Stimulated activated CD8-positive, alpha-beta memory T cell treated with anti-CD3 and anti-CD28 coated beads, Interleukin-12 subunit alpha, Interleukin-12 subunit beta, amount 100 ng/mL, for 24 hours (primary cell): ENCODE measurements around the gene METTL13.
A peak's percentile ranks its signal among the peaks of the same experiment; 100 is the strongest.

Experiments used
- DNase-seq: peaks from one replicate; pipeline ENCODE4 v3.0.0-alpha.2; 2020; ENCODE audit errors: extremely low read depth

The METTL13 gene

GRCh38 chr1:171802207-171802606 lies 20.7 kb downstream of the METTL13 start:
- DNase-seq, result no peak

GRCh38 chr1:171803045-171803444 lies 21.6 kb downstream of the METTL13 start:
- DNase-seq, result no peak

- DNase-seq, result no peak
These were observed 22.1 kb downstream of the METTL13 start for GRCh38 chr1:171803461-171804022.

GRCh38 chr1:171805395-171806115 lies 24.1 kb downstream of the METTL13 start:
- DNase-seq, result no peak

GRCh38 chr1:171807556-171807955 lies 26.1 kb downstream of the METTL13 start:
- no peak for DNase-seq

GRCh38 chr1:171809834-171810233 lies 28.4 kb downstream of the METTL13 start:
- DNase-seq, result no peak

GRCh38 chr1:171811672-171812071 lies 30.2 kb downstream of the METTL13 start:
- DNase-seq, result no peak

- no peak for DNase-seq
These were observed 33.2 kb downstream of the METTL13 start for GRCh38 chr1:171814692-171815091.

- no peak for DNase-seq
These were observed 34.9 kb downstream of the METTL13 start for GRCh38 chr1:171816300-171816901.

GRCh38 chr1:171817511-171818265 lies 36.2 kb downstream of the METTL13 start:
- no peak for DNase-seq

GRCh38 chr1:171819946-171820345 lies 38.5 kb downstream of the METTL13 start:
- no peak for DNase-seq

GRCh38 chr1:171826973-171827372 lies 45.5 kb downstream of the METTL13 start:
- DNase-seq, result no peak

- no peak for DNase-seq
These were observed 47.3 kb downstream of the METTL13 start for GRCh38 chr1:171828794-171829193.

- no peak for DNase-seq
These were observed 51.8 kb downstream of the METTL13 start for GRCh38 chr1:171833091-171833825.

- no peak for DNase-seq
These were observed 53.4 kb downstream of the METTL13 start for GRCh38 chr1:171834821-171835220.

GRCh38 chr1:171835891-171836290 lies 54.4 kb downstream of the METTL13 start:
- no peak for DNase-seq

- DNase-seq, result peak; percentile 33
These were observed 59.8 kb downstream of the METTL13 start, which contains the start of gene DNM3 for GRCh38 chr1:171841050-171841910. Gene DNM3, plus strand, starts transcription at chr1:171841498. Its CDS starts 159 bp downstream, at chr1:171841657.

GRCh38 chr1:171841931-171842761 lies 60.7 kb downstream of the METTL13 start:
- no peak for DNase-seq

GRCh38 chr1:171844381-171844780 lies 62.9 kb downstream of the METTL13 start:
- no peak for DNase-seq

GRCh38 chr1:171845998-171846397 lies 64.5 kb downstream of the METTL13 start:
- no peak for DNase-seq
